Cardiac muscle cell (in vitro differentiated cells and primary cell): ENCODE results near the gene NMT1. TPM values are rescaled to one million over a fixed set of nuclear protein-coding genes. Genes with fewer than 3 reads are reported as not detected.

Experiments
- DNase-seq, 2 donors: peaks; one replicate each; pipeline versions ENCODE4 v3.0.0 to v3.0.0-alpha.2; 2010 to 2017; ENCODE audit warnings: low read depth in 1 of 2, low spot score in 1 of 2
- H3K27ac ChIP-seq: fragments of 200-600 bp; sonication (generic); 2 replicates; pipeline ENCODE4 v1.5.1; 2016
- H3K27me3 ChIP-seq: fragments of 200-600 bp; sonication (generic); 2 replicates; pipeline ENCODE4 v1.6.0; 2016; ENCODE audit warnings: control low read depth
- H3K36me3 ChIP-seq: fragments of 200-600 bp; sonication (generic); 2 replicates; pipeline ENCODE4 v1.5.1; 2016; ENCODE audit warnings: control low read depth
- H3K4me1 ChIP-seq: fragments of 200-600 bp; sonication (generic); 2 replicates; pipeline ENCODE4 v1.8.1; 2017; ENCODE audit warnings: low read depth, mild to moderate bottlenecking, mixed run types
- H3K4me3 ChIP-seq: fragments of 200-600 bp; sonication (generic); 2 replicates; pipeline ENCODE4 v1.5.1; 2016; ENCODE audit warnings: mild to moderate bottlenecking
- H3K9me3 ChIP-seq: fragments of 200-600 bp; sonication (generic); 2 replicates; pipeline ENCODE4 v1.5.1; 2017; ENCODE audit warnings: low read depth, mild to moderate bottlenecking, control low read depth
- CTCF ChIP-seq: IDR thresholded peaks from 2 replicates; pipeline ENCODE4 v1.5.1; 2012; ENCODE audit warnings: low read depth, mild to moderate bottlenecking, low read length
- polyA plus RNA-seq: library from polyadenylated mRNA; unstranded; fragments of >200 nt; fragmentation: Nextera tagmentation; extraction: Ambion mirVana; gene quantifications from 2 replicates; pipeline ENCODE4 v1.2.1, GENCODE V29; 2016
- total RNA-seq: library from RNA; depleted of rRNA; stranded (reverse); fragments of >200 nt; gene quantifications from 2 replicates; pipeline ENCODE4 v1.2.3, GENCODE V29; 2016

The NMT1 gene
- total and polyA plus RNA-seq, 2 experiments from 2014 or later, result 85.2 to 113 TPM

GRCh38 chr17:45112559-45113423 lies 51.7 kb downstream of the NMT1 start:
- Histone ChIP-seq H3K9me3 (no peaks in the 10 kb centered on the region), H3K27ac (no peak overlapping the region), H3K4me3 (no peak overlapping the region), H3K36me3 (no peaks in the 10 kb centered on the region), H3K4me1 (no peaks in the 10 kb centered on the region), H3K27me3 (no peaks in the 10 kb centered on the region)
- TF ChIP-seq CTCF, result no peak
- no peak for DNase-seq

GRCh38 chr17:45113424-45113754 lies 52.3 kb downstream of the NMT1 start:
- Histone ChIP-seq H3K27me3 (no peaks in the 10 kb centered on the region), H3K4me3 (no peak overlapping the region), H3K36me3 (no peaks in the 10 kb centered on the region), H3K4me1 (no peaks in the 10 kb centered on the region), H3K9me3 (no peaks in the 10 kb centered on the region), H3K27ac (no peak overlapping the region)
- DNase-seq, result no peak
- no peak for TF ChIP-seq CTCF

GRCh38 chr17:45114117-45114932 lies 53.2 kb downstream of the NMT1 start:
- no peak for DNase-seq
- TF ChIP-seq CTCF, result no peak
- Histone ChIP-seq H3K4me1 (no peaks in the 10 kb centered on the region), H3K27me3 (no peaks in the 10 kb centered on the region), H3K36me3 (no peaks in the 10 kb centered on the region), H3K9me3 (no peaks in the 10 kb centered on the region), H3K4me3 (no peak overlapping the region), H3K27ac (no peak overlapping the region)

- Histone ChIP-seq H3K27me3 (no peaks in the 10 kb centered on the region), H3K4me3 (no peak overlapping the region), H3K9me3 (no peaks in the 10 kb centered on the region), H3K36me3 (no peaks in the 10 kb centered on the region), H3K4me1 (no peaks in the 10 kb centered on the region), H3K27ac (no peak overlapping the region)
- TF ChIP-seq CTCF, result no peak
- DNase-seq, result no peak
These were observed 54.0 kb downstream of the NMT1 start for GRCh38 chr17:45115015-45115625.

- H3K27me3 ChIP-seq, result no peaks in the 10 kb centered on the region
- no peaks in the 10 kb centered on the region for H3K4me1 ChIP-seq
- H3K27ac ChIP-seq, result no peak overlapping the region
- no peak overlapping the region for H3K4me3 ChIP-seq
- H3K9me3 ChIP-seq, result no peaks in the 10 kb centered on the region
- no peak for DNase-seq
- no peaks in the 10 kb centered on the region for H3K36me3 ChIP-seq
- no peak for TF ChIP-seq CTCF
These were observed 54.8 kb downstream of the NMT1 start for GRCh38 chr17:45115871-45116270.
